Measurements from ENCODE around the gene CUEDC1. TPM values are rescaled to one million over a fixed set of nuclear protein-coding genes. Genes with fewer than 3 reads are reported as not detected.

The CUEDC1 gene
- total and polyA plus RNA-seq, 9 of the 15 experiments (the other 6 are each of a cell fraction or from before 2014, with no cell fraction given): 0.20 to 4.1 (median 1.6) TPM; not detected in 1

DNA sequence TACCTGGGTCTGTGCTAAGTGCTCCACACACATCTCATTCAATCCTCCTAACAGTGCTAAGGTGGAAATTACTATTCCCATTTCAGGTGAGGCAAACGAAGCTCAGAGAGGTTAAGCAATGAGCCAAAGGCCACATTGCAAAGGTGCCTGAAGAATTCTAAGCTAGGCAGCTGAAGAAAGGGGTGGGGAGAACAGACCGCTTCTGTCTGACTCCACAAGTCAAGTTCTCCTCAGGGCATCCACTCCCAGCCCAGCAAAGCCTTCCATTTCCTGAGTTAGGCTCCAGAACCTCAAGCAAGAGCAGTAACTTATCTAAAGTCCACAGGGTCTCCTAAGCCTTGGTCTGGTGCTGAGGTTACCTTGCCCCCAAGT, 78.4 kb downstream of the CUEDC1 start (continued):
- TF ChIP-seq, protein P1, sequence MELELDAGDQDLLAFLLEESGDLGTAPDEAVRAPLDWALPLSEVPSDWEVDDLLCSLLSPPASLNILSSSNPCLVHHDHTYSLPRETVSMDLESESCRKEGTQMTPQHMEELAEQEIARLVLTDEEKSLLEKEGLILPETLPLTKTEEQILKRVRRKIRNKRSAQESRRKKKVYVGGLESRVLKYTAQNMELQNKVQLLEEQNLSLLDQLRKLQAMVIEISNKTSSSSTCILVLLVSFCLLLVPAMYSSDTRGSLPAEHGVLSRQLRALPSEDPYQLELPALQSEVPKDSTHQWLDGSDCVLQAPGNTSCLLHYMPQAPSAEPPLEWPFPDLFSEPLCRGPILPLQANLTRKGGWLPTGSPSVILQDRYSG (tag; conservative IDR thresholded peaks at IDR 0.05; ENCODE audit: low read depth): no peak
- no peak for TF ChIP-seq SMAD1 (IDR thresholded peaks at IDR 0.05; ENCODE audit: low read depth, low read length, partially characterized antibody)

DNA sequence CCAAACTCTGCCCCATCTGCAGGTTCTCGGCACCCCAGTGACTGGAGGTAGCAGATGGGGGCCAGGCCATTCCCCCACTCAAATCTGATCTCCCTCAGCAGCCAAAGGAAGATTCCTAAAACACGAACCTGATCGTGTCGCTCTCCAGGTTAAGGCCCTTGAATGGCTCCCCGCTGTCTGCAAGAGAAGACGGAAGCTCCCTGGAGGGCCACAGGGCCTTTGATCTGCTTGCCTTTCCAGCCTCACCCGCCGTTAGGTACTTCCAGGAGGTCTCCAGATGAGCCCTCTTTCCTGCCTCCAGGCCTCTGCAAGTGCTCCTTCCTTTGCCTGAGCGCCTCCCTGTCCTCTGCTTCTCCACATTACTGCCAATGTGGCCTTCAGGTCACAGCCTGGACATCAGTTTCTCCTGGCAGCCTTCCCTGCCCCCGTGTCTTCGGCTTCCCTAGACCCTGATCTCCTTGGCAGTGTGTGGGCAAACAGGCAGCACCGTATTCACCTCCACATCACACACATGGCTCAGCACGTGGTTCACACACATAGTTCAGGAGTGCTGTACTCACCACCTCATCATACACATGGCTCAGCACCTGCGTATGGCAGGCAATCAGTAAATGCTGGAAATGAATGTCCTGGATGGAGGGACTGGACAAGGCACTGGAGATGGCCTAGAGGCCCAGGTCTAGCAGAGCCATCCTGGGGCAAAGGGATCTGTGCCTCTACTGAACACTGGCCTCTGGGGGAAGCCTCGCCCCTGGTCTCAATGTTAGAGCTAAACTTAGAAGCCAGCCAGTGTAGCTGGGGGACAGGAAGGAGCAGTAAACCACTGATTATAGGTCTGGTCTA, 79.0 kb downstream of the CUEDC1 start:
- no peaks in the 10 kb centered on the region for H3K9me3 ChIP-seq (replicated peaks; ENCODE audit: control insufficient read depth, insufficient read depth, low read depth, low read length)
- no peak for DNase-seq (ENCODE audit: extremely low read depth in 1 of 4, low spot score in 3 of 4)
- H3K27me3 ChIP-seq (ENCODE audit: control insufficient read depth in 2 of 2, insufficient read depth in 2 of 2, low read length in 2 of 2): peaks cover 12 to 38% of the 10 kb centered on the region in 2 experiments
- ChIA-PET CTCF (ENCODE audit: low intra/inter-chr PET ratio) (no interaction called here), POLR2A (interaction anchor here (0.6 to 1.4 kb wide), 3 partner anchors 11 to 123 kb away, joined by 3 to 4 read pairs (median 3); no protein-coding TSS in a partner anchor)
- H3K79me2 ChIP-seq (ENCODE audit: control insufficient read depth, insufficient read depth, low read length): no peaks in the 10 kb centered on the region
- in situ Hi-C loops (cut with MboI): no loop called here
- no peaks in the 10 kb centered on the region for H4K20me1 ChIP-seq (replicated peaks; ENCODE audit: control insufficient read depth, insufficient read depth, low read length)
- no peaks in the 10 kb centered on the region for H3K36me3 ChIP-seq (ENCODE audit: control insufficient read depth, insufficient read depth, low read length)
- intact Hi-C loops (cut with micrococcal nuclease): no loop called here
- no peak overlapping the region for H3K4me3 ChIP-seq
- H3K27ac ChIP-seq (ENCODE audit: extremely low read depth, low read depth, low read length): no peak overlapping the region
- WGBS (ENCODE audit: insufficient coverage, low coverage, missing lambda C conversion rate): 49% methylated on average over 14 of the region's 15 CpGs
- peak; percentile 40 for FAIRE-seq
- 0 out of 4 replicates have a peak overlapping the region, but pooled peaks of 1 of the 2 experiments have one; percentile 48 for H3K9ac ChIP-seq (ENCODE audit: insufficient read depth in 1 of 2, low read depth in 2 of 2, low read length in 2 of 2)
- no peaks in the 10 kb centered on the region for H3K9me1 ChIP-seq (ENCODE audit: control insufficient read depth, insufficient read depth, low read length)
- no peak overlapping the region for H2AFZ ChIP-seq (ENCODE audit: low read depth, low read length)
- ATAC-seq: no peak
- no peak for TF ChIP-seq ZNF830 (CRISPR knock-in tag; IDR thresholded peaks at IDR 0.05)
- TF ChIP-seq ZNF778 (CRISPR knock-in tag; IDR thresholded peaks at IDR 0.05): no peak
- TF ChIP-seq XRCC3 (IDR thresholded peaks at IDR 0.05): no peak
- TF ChIP-seq ZNF583 (CRISPR knock-in tag; IDR thresholded peaks at IDR 0.05): no peak
- no peak for TF ChIP-seq COPS2 (conservative IDR thresholded peaks at IDR 0.05)
- no peak for TF ChIP-seq SNIP1 (IDR thresholded peaks at IDR 0.05; ENCODE audit: low read depth)
- TF ChIP-seq ZBTB1 (CRISPR knock-in tag; IDR thresholded peaks at IDR 0.05; ENCODE audit: borderline replicate concordance, low read depth): no peak
- H3K4me1 ChIP-seq (replicated peaks in 1 of 2; ENCODE audit: control insufficient read depth in 2 of 2, insufficient read depth in 2 of 2, low read length in 2 of 2): peaks cover 0 to 14% of the 10 kb centered on the region in 2 experiments; a peak in 2 of 5 replicates
- no TSS peak for BruUV-seq (replicated peaks)
- H3K4me2 ChIP-seq (ENCODE audit: insufficient read depth, low read length): no peak overlapping the region
